Esophagus squamous epithelium (tissue), 4 donors: Measurements from ENCODE around the gene PRRX1.

Experiments
- CTCF ChIP-seq, 6 experiments: fragments of 450-650 bp in 4 of 6; fragments of 200-600 bp in 2 of 6; sonication (generic) in 2 of 6; IDR thresholded peaks; one replicate each; pipeline ENCODE4 v1.5.1; 2016 to 2019; ENCODE audit warnings: antibody characterized with exemption in 6 of 6, mild to moderate bottlenecking in 4 of 6, moderate library complexity in 4 of 6
- POLR2A ChIP-seq, 4 donors: fragments of 450-650 bp; IDR thresholded peaks; one replicate each; pipeline ENCODE4 v1.6.1; 2017; ENCODE audit warnings: antibody characterized with exemption in 4 of 4, mild to moderate bottlenecking in 4 of 4, moderate library complexity in 3 of 4

GRCh38 chr1:170659399-170660035 lies 4.4 kb upstream of the PRRX1 start:
- no peak for TF ChIP-seq CTCF (IDR thresholded peaks at IDR 0.05)
- no peak for TF ChIP-seq POLR2A (IDR thresholded peaks at IDR 0.05)
